ENCODE results near the gene MYRFL.

DNA sequence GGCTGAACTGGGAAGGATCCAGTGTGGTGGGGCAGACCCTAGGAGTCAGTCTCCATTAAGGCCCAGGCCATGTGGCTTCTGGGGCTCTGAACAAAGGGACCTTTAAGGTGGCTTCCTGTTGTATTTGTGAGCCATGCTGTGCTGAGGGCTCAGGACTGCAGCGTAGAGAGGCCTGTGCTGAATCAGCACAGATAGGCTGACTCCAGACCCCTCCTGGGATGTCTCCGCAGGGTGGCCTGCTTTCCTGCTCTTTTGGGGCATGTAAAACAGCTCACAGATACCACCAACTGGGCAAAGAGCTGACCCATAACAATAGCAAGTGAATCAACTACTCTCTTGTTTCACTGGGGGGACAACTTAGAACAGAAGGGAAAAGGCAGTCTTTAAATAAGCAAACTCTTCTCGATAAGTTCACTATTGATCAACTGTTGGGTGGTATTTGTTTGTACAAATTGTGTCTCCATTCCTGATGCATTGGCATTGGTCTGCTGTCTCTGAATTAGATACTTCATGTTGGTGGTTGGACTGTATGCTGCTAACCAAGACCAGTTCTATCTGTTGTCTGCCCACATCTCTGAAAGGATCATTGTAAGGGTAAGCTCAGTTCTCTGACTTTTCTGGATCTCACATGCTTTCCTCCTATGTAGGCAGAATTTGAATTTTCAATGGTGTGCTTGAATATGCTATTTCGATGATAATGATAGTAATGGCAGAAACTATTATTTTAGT lies 71.8 kb downstream of the MYRFL start:
- TF ChIP-seq, protein P1, sequence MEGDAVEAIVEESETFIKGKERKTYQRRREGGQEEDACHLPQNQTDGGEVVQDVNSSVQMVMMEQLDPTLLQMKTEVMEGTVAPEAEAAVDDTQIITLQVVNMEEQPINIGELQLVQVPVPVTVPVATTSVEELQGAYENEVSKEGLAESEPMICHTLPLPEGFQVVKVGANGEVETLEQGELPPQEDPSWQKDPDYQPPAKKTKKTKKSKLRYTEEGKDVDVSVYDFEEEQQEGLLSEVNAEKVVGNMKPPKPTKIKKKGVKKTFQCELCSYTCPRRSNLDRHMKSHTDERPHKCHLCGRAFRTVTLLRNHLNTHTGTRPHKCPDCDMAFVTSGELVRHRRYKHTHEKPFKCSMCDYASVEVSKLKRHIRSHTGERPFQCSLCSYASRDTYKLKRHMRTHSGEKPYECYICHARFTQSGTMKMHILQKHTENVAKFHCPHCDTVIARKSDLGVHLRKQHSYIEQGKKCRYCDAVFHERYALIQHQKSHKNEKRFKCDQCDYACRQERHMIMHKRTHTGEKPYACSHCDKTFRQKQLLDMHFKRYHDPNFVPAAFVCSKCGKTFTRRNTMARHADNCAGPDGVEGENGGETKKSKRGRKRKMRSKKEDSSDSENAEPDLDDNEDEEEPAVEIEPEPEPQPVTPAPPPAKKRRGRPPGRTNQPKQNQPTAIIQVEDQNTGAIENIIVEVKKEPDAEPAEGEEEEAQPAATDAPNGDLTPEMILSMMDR (IDR thresholded peaks at IDR 0.05), result no peak
- no peak for TF ChIP-seq POLR2A (IDR thresholded peaks at IDR 0.05)
- no peak for TF ChIP-seq POLR2AphosphoS5 (IDR thresholded peaks at IDR 0.05)

All from breast epithelium (tissue), 3 donors.